Measurements from ENCODE around the gene ERCC6.

DNA sequence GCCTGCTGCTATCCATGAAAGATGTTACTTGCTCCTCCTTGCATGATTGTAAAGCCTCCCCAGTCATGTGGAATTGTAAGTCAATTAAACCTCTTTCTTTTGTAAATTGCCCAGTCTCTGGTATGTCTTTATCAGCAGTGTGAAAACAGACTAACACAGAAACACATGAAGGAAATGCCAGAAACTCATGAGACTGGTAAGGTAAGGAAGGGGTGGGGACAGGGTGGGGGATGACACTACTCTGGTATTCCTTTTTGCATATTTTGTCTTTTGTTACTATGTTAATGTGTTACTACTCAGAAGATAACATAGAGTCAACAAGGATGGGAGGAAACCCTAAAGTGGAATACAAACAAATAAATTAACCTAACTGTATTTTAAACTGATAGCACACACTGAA lies 73.2 kb downstream of the ERCC6 start:
- no peak for TF ChIP-seq POLR2AphosphoS5 (IDR thresholded peaks at IDR 0.05; ENCODE audit: borderline replicate concordance, low read depth, low read length)
- no peak for TF ChIP-seq EZH2 (IDR thresholded peaks at IDR 0.05)

Data from SK-N-MC (cell line).